Inflammatory macrophage (primary cell): Measurements from ENCODE around the gene TBC1D4.

Experiments
- DNase-seq, 2 donors: peaks; one replicate each; pipeline ENCODE4 v3.0.0-alpha.2; 2020 to 2022

The TBC1D4 gene

GRCh38 chr13:75384879-75385707 lies 96.9 kb downstream of the TBC1D4 start:
- DNase-seq, result peak; percentile 30 to 34

GRCh38 chr13:75383064-75383715 lies 98.8 kb downstream of the TBC1D4 start:
- no peak for DNase-seq

GRCh38 chr13:75378301-75378700 lies 103.7 kb downstream of the TBC1D4 start:
- DNase-seq, result no peak

- no peak for DNase-seq
Measured at GRCh38 chr13:75376792-75377402, 105.1 kb downstream of the TBC1D4 start.

- no peak for DNase-seq
Measured at GRCh38 chr13:75375329-75375728, 106.6 kb downstream of the TBC1D4 start.

GRCh38 chr13:75373988-75374387 lies 108.0 kb downstream of the TBC1D4 start:
- DNase-seq, result no peak

- no peak for DNase-seq
Measured at GRCh38 chr13:75372923-75373841, 108.8 kb downstream of the TBC1D4 start.

GRCh38 chr13:75372517-75372916 lies 109.5 kb downstream of the TBC1D4 start:
- peak; percentile 55 to 71 for DNase-seq

- DNase-seq, result no peak
Measured at GRCh38 chr13:75371203-75371602, 110.8 kb downstream of the TBC1D4 start.

GRCh38 chr13:75370774-75371173 lies 111.2 kb downstream of the TBC1D4 start:
- DNase-seq, result no peak

- DNase-seq, result no peak
Measured at GRCh38 chr13:75369981-75370380, 112.0 kb downstream of the TBC1D4 start.

GRCh38 chr13:75368167-75368566 lies 113.8 kb downstream of the TBC1D4 start:
- DNase-seq, result no peak

GRCh38 chr13:75366380-75367280 lies 115.3 kb downstream of the TBC1D4 start:
- no peak for DNase-seq

- DNase-seq, result peak; percentile 29 to 51
Measured at GRCh38 chr13:75365724-75366173, 116.2 kb downstream of the TBC1D4 start.

GRCh38 chr13:75364131-75364713 lies 117.7 kb downstream of the TBC1D4 start:
- no peak for DNase-seq

- no peak for DNase-seq
Measured at GRCh38 chr13:75363371-75363770, 118.6 kb downstream of the TBC1D4 start.

- no peak for DNase-seq
Measured at GRCh38 chr13:75362026-75362425, 119.9 kb downstream of the TBC1D4 start.

- no peak for DNase-seq
Measured at GRCh38 chr13:75360170-75360569, 121.8 kb downstream of the TBC1D4 start.

GRCh38 chr13:75359266-75359665 lies 122.7 kb downstream of the TBC1D4 start:
- DNase-seq, result no peak

- peak; percentile 32 to 36 for DNase-seq
Measured at GRCh38 chr13:75357576-75358289, 124.2 kb downstream of the TBC1D4 start.
